Hepatocyte (in vitro differentiated cells): ENCODE data around the gene CDHR1.

Experiments used
- CTCF ChIP-seq: fragments of 200-600 bp; sonication (generic); IDR thresholded peaks from 2 replicates; pipeline ENCODE4 v1.5.1; 2016; ENCODE audit warnings: antibody characterized with exemption, mild to moderate bottlenecking; ENCODE audit not compliant: poor library complexity
- EZH2 ChIP-seq: fragments of 200-600 bp; sonication (generic); IDR thresholded peaks from 2 replicates; pipeline ENCODE4 v1.6.1; 2016; ENCODE audit warnings: antibody characterized with exemption, mild to moderate bottlenecking, borderline replicate concordance
- EZH2phosphoT487 ChIP-seq: fragments of 200-600 bp; sonication (generic); IDR thresholded peaks from one replicate; pipeline ENCODE4 v1.6.1; 2018; ENCODE audit warnings: antibody characterized with exemption, mild to moderate bottlenecking, low read depth, moderate library complexity; ENCODE audit not compliant: unreplicated experiment, severe bottlenecking

GRCh38 chr10:84262190-84262956, 68.0 kb downstream of the CDHR1 start:
- TF ChIP-seq CTCF (no peak), EZH2 (no peak), EZH2phosphoT487 (no peak)
